Muscle layer of colon (tissue), 2 donors: ENCODE results near the gene RARB.

Experiments used
- H3K27ac ChIP-seq: one replicate; pipeline ENCODE4 v1.7.0; 2013; ENCODE audit warnings: low read depth, mild to moderate bottlenecking, low read length, moderate library complexity
- H3K27me3 ChIP-seq, 2 donors: one replicate each; pipeline ENCODE4 v1.7.0; 2013; ENCODE audit warnings: low read length in 2 of 2, mild to moderate bottlenecking in 2 of 2; ENCODE audit not compliant: insufficient read depth in 2 of 2, control insufficient read depth in 1 of 2
- H3K36me3 ChIP-seq: one replicate; pipeline ENCODE4 v1.7.0; 2013; ENCODE audit warnings: mild to moderate bottlenecking, low read length; ENCODE audit not compliant: insufficient read depth
- H3K4me1 ChIP-seq: one replicate; pipeline ENCODE4 v1.7.0; 2013; ENCODE audit warnings: mild to moderate bottlenecking, low read length; ENCODE audit not compliant: insufficient read depth
- H3K4me3 ChIP-seq, 2 donors: one replicate each; pipeline ENCODE4 v1.7.0; 2013; ENCODE audit warnings: low read length in 2 of 2, low read depth in 1 of 2, mild to moderate bottlenecking in 1 of 2, moderate library complexity in 1 of 2
- H3K9ac ChIP-seq: one replicate; pipeline ENCODE4 v1.7.0; 2013; ENCODE audit warnings: low read length
- H3K9me3 ChIP-seq: one replicate; pipeline ENCODE4 v1.7.0; 2013; ENCODE audit warnings: mild to moderate bottlenecking, low read length
- donor health status: abdominal sarcoma.
- donor health status: Adenocarcinoma of cecum.

RARB gene

GRCh38 chr3:25400587-25400986, 27.5 kb upstream of the RARB start:
- H3K4me3 ChIP-seq: no peak overlapping the region
- no peaks in the 10 kb centered on the region for H3K27me3 ChIP-seq
- no peaks in the 10 kb centered on the region for H3K4me1 ChIP-seq
- no peak overlapping the region for H3K9ac ChIP-seq
- no peaks in the 10 kb centered on the region for H3K36me3 ChIP-seq
- H3K9me3 ChIP-seq: no peaks in the 10 kb centered on the region
- H3K27ac ChIP-seq: no peak overlapping the region

GRCh38 chr3:25403968-25404367, 24.1 kb upstream of the RARB start:
- Histone ChIP-seq H3K36me3 (no peaks in the 10 kb centered on the region), H3K9me3 (no peaks in the 10 kb centered on the region), H3K27me3 (no peaks in the 10 kb centered on the region), H3K4me3 (no peak overlapping the region), H3K9ac (no peak overlapping the region), H3K27ac (no peak overlapping the region), H3K4me1 (no peaks in the 10 kb centered on the region)

GRCh38 chr3:25404569-25404968, 23.5 kb upstream of the RARB start:
- H3K4me3 ChIP-seq: no peak overlapping the region
- no peaks in the 10 kb centered on the region for H3K4me1 ChIP-seq
- H3K27ac ChIP-seq: no peak overlapping the region
- H3K9me3 ChIP-seq: no peaks in the 10 kb centered on the region
- no peaks in the 10 kb centered on the region for H3K27me3 ChIP-seq
- no peaks in the 10 kb centered on the region for H3K36me3 ChIP-seq
- no peak overlapping the region for H3K9ac ChIP-seq

GRCh38 chr3:25405335-25405734, 22.7 kb upstream of the RARB start:
- no peaks in the 10 kb centered on the region for H3K9me3 ChIP-seq
- no peak overlapping the region for H3K27ac ChIP-seq
- no peaks in the 10 kb centered on the region for H3K27me3 ChIP-seq
- no peak overlapping the region for H3K4me3 ChIP-seq
- H3K36me3 ChIP-seq: no peaks in the 10 kb centered on the region
- H3K4me1 ChIP-seq: no peaks in the 10 kb centered on the region
- no peak overlapping the region for H3K9ac ChIP-seq

GRCh38 chr3:25410703-25411102, 17.4 kb upstream of the RARB start:
- H3K4me3 ChIP-seq: no peak overlapping the region
- no peak overlapping the region for H3K27ac ChIP-seq
- H3K9ac ChIP-seq: no peak overlapping the region
- H3K9me3 ChIP-seq: no peaks in the 10 kb centered on the region
- no peaks in the 10 kb centered on the region for H3K4me1 ChIP-seq
- H3K27me3 ChIP-seq: no peaks in the 10 kb centered on the region
- no peaks in the 10 kb centered on the region for H3K36me3 ChIP-seq

GRCh38 chr3:25412269-25412668, 15.8 kb upstream of the RARB start:
- Histone ChIP-seq H3K9me3 (no peaks in the 10 kb centered on the region), H3K36me3 (no peaks in the 10 kb centered on the region), H3K4me1 (no peaks in the 10 kb centered on the region), H3K9ac (no peak overlapping the region), H3K27ac (no peak overlapping the region), H3K27me3 (no peaks in the 10 kb centered on the region), H3K4me3 (no peak overlapping the region)

- Histone ChIP-seq H3K27ac (no peak overlapping the region), H3K4me3 (no peak overlapping the region), H3K36me3 (no peaks in the 10 kb centered on the region), H3K4me1 (no peaks in the 10 kb centered on the region), H3K9ac (no peak overlapping the region), H3K27me3 (no peaks in the 10 kb centered on the region), H3K9me3 (no peaks in the 10 kb centered on the region)
Observed at GRCh38 chr3:25416176-25416575, 11.9 kb upstream of the RARB start.

GRCh38 chr3:25418596-25418995, 9.5 kb upstream of the RARB start:
- Histone ChIP-seq H3K4me3 (no peak overlapping the region), H3K27ac (no peak overlapping the region), H3K9ac (no peak overlapping the region), H3K9me3 (no peaks in the 10 kb centered on the region), H3K4me1 (peaks cover 3% of the 10 kb centered on the region), H3K36me3 (no peaks in the 10 kb centered on the region), H3K27me3 (no peaks in the 10 kb centered on the region)

GRCh38 chr3:25419251-25419650, 8.8 kb upstream of the RARB start:
- no peaks in the 10 kb centered on the region for H3K36me3 ChIP-seq
- H3K27ac ChIP-seq: no peak overlapping the region
- H3K4me1 ChIP-seq: peaks cover 9% of the 10 kb centered on the region
- no peak overlapping the region for H3K4me3 ChIP-seq
- H3K9ac ChIP-seq: no peak overlapping the region
- H3K9me3 ChIP-seq: no peaks in the 10 kb centered on the region
- H3K27me3 ChIP-seq: no peaks in the 10 kb centered on the region

- H3K4me1 ChIP-seq: peaks cover 18% of the 10 kb centered on the region
- H3K27me3 ChIP-seq: no peaks in the 10 kb centered on the region
- H3K27ac ChIP-seq: no peak overlapping the region
- no peaks in the 10 kb centered on the region for H3K9me3 ChIP-seq
- no peaks in the 10 kb centered on the region for H3K36me3 ChIP-seq
- no peak overlapping the region for H3K4me3 ChIP-seq
- H3K9ac ChIP-seq: no peak overlapping the region
Observed at GRCh38 chr3:25420147-25420546, 7.9 kb upstream of the RARB start.

GRCh38 chr3:25420885-25421284, 7.2 kb upstream of the RARB start:
- peaks cover 26% of the 10 kb centered on the region for H3K4me1 ChIP-seq
- H3K27me3 ChIP-seq: no peaks in the 10 kb centered on the region
- no peaks in the 10 kb centered on the region for H3K9me3 ChIP-seq
- no peak overlapping the region for H3K27ac ChIP-seq
- H3K9ac ChIP-seq: no peak overlapping the region
- no peak overlapping the region for H3K4me3 ChIP-seq
- H3K36me3 ChIP-seq: no peaks in the 10 kb centered on the region

GRCh38 chr3:25421747-25422146, 6.3 kb upstream of the RARB start:
- Histone ChIP-seq H3K27ac (no peak overlapping the region), H3K4me3 (no peak overlapping the region)

More at GRCh38 chr3:25421747-25422146, 6.3 kb upstream of the RARB start:
- H3K27me3 ChIP-seq: no peaks in the 10 kb centered on the region
- peaks cover 34% of the 10 kb centered on the region for H3K4me1 ChIP-seq
- H3K9ac ChIP-seq: no peak overlapping the region
- no peaks in the 10 kb centered on the region for H3K9me3 ChIP-seq
- H3K36me3 ChIP-seq: no peaks in the 10 kb centered on the region
